Activated naive CD4-positive, alpha-beta T cell (primary cell): ENCODE results near the gene MAPRE3.

Experiments
- DNase-seq, 4 experiments: peaks; one replicate each; lab custom pipeline; 2025; lab: John Stamatoyannopoulos, UW

The MAPRE3 gene

DNA sequence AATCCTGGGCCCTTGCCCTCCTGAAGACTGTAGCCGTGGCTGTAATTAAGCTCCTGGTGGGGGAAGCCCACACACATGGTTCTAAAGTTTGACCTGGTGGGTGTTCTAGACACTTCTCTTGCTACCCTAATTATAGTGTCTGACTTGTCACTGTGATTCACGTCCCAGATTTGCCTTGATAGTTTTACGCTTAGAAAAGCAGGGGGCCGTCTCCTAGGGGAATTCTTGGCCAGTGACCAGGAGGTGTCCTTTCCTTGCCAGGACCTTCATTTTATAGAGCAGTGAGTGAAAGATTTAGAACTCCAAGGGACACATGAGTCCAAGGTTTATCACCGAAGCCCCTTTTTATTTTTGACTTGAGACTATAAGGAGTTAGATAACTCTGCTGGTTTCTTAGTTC, 71.3 kb downstream of the MAPRE3 start:
- DNase-seq = no peak

DNA sequence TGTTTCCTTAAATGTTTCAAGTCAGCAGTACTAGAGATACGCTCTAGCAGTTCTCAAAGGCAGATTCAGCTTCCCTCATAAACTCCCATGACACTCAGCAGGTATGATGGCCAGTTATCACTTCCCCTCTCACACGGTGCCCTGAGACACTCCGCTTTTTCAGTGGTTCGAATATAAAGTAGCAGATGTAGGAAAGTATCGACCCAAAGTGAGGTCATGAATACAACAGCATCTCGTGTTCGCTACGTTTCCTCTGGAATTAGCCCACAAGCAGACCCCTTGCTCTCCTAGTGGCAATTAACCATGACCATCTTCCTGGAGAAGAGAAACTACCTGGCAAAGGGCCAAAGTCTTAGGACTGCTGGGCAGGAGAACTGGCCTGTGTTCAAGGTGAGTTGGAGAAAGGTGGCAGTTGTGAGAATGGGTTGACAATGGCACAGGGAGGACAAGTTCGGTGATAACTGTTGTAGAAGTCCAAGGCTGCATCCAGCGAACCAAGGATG, 71.8 kb downstream of the MAPRE3 start:
- no peak for DNase-seq

DNA sequence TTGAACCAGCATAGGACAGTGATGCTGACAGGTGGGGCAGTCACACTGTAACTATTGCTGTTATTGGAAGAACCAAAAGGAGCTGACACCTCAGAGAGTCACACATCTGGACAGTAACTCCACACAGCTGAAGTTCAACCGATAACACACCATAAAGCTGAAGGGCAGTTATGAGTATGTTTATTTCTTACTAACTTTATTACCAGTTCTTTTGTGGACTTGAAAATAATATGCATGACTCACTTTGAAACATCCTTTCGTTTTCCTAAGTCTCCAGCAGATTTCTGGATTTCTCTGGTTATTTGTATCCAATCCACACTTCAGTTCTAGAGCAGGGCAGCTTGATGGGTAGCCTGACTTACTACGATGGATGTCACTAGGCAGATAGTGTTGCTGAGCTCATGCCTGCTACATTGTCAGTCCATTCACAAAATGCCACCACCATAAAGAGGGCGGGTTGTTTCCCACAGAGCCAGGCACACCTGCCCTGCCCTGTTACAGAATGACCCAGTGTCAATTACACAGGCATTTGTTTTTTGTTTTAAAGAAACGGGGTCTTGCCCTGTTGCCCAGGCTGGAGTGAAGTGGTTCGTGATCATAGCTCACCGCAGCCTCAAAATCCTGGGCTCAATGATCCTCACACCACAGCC, 72.7 kb downstream of the MAPRE3 start:
- no peak for DNase-seq

DNA sequence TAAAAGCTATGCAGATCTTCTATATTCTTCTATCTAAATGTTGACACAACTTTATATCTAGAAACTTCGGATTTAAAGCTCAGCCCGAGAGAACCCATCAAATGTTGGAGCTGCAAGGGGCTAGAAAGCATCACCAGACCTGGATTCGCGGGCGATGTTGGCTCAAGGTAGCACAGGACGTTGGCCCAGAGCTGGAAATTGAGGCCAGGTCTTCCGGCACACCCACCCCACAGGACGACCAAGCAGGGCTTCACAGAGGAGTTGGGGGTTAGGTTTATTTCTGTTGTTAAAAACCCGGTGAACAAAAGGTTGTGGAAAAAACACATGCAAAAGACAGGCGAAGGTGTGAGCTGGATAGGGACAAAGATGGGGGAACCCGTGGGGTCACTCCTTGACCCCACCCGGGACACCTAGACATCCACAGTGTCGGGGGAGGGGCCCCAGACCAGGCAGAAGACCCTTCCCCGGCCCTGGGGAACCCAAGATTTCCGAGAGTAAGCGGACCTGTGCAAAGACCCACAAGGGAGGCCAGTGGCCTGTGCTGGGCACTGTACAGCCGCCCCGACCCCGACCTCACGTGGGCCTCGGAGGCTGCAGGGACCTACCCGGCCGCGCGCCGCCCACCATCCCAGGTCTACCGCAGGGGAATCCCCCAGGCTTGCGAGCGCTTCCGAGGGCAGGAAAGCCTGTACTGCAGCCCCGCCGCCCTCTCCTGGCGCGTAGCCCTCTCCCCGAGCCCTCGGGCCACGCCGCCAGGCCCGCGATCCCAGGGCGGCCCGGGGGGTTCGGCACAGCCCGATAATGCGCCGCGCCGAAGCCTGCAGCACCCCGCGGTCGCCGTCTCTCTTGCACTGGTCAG, 79.2 kb downstream of the MAPRE3 start:
- peak in 3 of 4 experiments; percentile 36 to 48 (median 40) for DNase-seq

DNA sequence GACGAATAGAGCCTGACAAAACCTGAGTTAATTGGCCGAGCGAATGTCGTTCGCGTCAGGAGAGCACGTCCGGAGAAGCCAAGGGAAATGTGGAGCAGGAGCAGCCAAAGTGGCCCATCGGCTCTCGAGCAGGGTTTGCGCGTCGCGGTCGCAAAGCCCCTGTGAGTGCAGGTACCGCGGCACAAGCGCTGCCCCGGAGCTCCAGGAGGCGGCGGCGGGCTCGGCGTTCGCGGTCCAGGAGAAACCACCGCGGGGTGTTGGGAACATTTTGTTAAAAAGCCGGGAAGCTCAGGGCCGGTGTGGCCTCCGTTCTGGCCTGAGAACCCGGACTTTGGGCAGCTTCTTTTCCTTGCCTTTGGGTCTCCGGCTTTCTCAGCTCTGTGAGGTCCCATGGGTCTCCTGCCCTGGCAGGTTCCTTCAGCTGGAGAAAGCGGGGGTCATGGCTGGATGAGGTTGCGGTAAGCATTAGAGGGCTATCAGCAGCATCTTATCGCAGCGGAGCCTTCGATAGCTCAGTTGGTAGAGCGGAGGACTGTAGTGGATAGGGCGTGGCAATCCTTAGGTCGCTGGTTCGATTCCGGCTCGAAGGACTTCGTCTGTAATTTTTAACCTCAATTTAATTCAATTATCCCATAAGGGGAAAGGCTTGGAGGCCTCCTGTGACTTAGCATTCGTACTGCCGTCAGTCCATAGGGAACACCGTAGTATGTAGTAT, 80.0 kb downstream of the MAPRE3 start:
- peak; percentile 84 to 96 (median 90) for DNase-seq

DNA sequence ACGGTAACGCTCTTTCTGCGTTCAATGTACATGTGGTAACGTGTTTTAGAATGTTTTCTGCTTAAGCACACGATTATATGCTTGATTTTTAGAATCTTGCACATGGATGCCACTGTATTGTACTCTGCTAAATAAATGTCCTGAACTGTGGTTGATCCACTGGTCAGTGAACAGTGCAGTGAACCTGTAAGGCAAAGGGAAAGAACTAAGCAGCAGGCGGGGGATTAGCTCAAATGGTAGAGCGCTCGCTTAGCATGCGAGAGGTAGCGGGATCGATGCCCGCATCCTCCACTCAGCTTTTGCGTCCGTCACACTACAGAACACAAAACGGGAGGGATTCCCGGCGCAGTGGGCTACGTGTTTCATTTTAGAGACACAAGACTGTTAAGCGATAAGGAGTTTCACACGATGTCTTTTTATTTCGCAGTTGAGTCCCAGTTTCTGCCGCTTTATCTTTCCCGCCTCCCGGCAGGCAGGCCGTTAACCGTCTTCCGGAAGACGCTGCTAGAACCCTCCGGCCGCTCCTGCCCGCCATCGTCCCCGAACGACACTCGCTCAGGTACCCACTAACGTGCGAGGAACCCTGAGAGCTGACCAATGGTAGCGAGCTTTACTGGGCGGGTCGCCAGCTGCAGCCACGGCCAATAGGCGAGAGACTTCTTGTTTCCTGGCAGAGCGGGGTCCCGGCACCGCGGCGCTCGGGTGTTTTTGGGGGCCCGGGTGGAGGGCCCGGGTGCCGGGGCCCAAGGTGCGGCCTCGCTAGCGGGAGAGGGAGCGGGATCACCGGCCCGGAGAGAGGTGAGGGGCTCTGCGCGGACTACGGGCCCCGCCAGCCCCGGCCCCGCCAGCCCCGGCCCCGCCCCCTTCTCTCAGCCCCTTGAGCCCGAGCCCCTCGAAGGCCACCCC, 80.8 kb downstream of the MAPRE3 start, which contains the start of gene AGBL5:
Gene AGBL5 (plus strand): TSS at position 673 of the 906 bp plus-strand sequence. CDS start 1,291 bp downstream, outside the sequence.
- DNase-seq = peak; percentile 88 to 94 (median 92)

DNA sequence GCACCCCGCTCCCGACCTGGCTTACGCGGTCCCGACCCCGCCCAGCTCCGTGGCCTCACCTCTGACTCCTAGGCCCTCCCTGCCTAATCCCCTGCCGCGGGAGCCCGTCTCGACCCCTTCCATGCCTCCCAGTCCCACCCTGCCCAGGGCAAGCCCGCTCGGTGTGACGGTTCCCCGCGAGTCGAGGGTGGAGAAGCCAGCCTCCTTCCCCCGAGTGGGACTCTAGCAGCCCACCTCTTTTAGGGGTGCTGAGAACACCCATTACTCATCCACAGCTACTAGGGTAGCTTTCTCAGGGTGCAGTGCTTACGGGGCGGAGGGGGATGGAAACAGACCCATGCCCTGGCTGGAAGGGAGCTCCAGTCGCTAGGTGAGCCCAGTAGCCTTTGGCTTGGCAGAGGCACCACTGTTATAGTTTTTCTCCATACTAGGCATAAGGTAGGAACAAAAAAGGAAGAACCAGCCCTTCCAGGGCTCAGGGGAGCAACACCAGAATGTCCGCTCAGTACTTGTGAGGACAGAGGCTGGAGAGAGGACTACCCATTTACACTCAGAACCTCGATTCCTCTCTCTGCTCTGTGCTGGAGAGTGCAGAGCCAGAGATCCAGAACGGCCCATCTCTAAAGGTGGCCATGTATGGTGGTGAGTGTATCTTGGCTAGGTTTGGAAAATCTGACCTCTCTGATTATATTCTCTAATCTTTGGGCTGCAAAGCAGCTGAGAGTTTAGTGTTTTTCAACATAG, 81.6 kb downstream of the MAPRE3 start:
- DNase-seq = peak in 3 of 4 experiments; percentile 38 to 61 (median 49)

DNA sequence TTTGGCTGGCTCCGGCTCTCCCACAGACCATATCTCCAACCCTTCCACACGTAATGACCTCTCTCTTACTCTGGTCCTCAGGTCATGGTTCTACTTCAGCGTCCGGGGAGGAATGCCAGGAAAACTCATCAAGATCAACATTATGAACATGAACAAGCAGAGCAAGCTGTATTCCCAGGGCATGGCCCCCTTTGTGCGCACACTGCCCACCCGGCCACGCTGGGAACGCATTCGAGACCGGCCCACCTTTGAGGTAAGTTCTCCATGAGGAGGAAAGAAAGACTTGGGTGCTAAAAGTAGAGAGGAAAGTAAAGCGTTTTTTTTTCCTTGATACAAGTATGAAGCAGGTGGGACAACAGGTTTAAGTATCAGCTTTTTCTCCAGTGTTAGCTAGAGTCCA, 82.9 kb downstream of the MAPRE3 start:
- no peak for DNase-seq

DNA sequence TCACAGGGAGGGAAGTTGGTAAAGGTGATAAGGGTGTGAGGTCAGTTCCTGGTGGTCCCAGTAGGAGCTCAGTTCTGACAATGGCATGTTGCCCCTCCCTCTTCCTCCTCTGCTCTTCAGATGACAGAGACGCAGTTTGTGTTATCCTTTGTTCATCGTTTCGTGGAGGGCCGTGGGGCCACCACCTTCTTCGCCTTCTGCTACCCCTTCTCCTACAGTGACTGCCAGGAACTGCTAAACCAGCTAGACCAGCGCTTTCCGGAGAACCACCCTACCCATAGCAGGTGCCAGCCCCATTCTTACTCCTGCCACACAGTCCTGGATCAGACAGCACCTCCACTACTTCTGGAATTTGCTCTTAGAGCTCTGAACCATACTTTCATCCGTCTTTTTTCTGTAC, 83.3 kb downstream of the MAPRE3 start:
- no peak for DNase-seq

DNA sequence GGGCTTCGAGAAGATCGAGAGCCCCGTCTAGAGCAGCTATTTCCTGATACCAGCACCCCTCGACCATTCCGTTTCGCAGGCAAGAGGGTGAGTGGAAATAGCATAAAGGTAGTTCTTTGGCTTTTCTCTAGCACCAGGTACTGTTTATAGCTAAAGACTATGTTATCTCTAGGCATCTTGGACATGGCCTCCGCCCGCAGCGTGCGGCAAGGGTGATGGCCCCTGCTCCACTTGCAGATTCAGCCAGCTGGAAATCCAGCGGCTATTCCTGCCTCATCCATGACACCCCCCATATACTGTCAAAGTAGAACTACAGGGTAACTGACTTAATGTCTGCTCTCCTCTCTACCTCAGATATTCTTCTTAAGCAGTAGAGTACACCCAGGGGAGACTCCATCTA, 84.3 kb downstream of the MAPRE3 start:
- DNase-seq = no peak

DNA sequence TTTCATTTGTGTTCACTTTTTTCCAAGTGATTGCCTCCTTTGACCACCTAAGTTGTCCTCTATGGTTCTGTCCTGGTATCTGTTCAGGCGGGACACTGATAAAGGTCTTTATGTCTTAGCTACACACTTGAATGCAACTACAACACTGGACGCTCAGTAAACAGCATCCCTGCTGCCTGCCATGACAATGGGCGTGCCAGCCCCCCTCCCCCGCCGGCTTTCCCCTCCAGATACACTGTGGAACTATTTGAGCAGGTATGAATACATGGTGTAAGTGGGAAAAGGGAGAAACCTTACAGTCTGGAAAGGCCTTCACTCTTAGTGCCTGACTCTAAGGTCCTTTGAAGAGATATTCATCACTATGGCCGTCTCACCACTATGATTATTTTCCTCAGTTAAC, 86.7 kb downstream of the MAPRE3 start:
- no peak for DNase-seq

DNA sequence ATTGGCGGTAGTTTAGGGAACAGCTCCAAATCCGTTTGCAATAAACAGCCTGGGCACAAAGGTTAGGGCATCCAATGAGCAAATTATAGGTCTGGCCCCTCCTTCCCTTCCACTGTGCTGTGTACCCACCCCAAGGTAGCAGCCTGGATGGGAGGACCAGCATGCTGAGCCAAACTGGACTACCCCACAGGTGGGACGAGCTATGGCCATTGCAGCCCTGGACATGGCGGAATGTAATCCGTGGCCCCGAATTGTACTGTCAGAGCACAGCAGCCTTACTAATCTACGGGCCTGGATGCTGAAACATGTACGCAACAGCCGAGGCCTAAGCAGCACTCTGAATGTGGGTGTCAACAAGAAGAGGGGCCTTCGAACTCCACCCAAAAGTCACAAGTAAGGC, 87.8 kb downstream of the MAPRE3 start:
- no peak for DNase-seq

DNA sequence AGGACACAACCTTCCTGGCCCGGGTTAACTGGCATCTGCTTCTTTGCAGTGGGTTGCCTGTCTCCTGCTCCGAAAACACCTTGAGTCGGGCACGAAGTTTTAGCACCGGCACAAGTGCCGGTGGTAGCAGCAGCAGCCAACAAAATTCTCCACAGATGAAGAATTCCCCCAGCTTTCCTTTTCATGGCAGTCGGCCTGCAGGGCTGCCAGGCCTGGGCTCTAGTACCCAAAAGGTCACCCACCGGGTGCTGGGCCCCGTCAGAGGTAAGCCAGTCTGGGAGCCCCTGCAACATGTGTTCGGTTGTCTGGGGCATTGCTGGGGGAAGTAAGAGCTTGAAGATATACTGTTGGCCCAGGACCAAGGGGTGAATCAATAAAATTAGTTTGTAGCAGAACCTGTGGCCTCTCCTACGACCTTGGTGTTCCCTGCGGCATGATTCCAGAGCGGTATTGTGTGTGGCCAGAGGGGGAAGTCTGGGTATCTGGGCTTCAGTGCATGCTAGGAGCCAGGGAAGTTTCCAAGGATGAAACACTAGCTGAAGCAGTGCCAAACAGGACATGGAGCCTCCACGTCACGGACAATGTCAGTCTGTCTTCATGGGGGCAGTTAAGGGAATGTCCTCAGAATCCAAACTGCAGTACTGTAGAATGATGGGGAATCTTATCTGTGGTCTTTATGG, 88.8 kb downstream of the MAPRE3 start:
- no peak for DNase-seq

DNA sequence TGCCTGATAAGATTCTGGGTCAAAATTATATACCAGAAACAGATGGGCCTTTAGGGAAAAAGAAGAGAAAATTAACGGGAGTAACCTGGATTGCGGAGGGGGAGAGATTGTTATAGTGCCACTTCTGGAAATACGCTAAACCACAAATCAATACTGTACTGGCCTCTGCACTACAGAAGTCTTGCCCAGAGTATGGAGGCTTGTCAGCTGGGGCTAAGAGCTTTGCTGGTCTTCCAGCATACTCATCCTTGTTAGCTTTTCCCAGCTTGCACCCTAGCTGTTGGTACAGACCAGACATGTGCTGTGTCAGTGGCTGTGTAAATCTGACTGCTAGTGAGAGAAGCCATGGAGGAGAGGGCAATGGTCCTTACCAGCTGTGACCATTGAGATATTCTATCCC, 89.9 kb downstream of the MAPRE3 start:
- no peak for DNase-seq

DNA sequence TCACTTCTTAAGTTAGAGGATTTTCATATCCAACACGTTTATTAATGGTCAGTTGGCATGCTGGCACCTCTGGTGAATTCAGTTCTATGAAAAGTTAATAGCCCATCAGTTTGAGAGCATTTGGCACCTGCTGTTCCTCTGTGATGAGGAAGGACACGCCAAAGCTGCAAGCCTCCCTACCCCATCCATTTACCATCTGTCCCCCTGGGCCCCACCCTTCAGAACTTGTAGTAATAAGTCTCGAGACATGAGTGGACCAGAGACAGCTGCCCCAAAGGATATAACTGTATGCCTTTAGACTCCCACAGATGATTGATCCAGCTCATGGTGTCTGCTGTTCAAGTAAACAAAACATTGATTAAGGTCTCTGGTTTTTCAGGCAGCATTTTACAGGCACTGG, 94.7 kb downstream of the MAPRE3 start:
- DNase-seq = no peak

DNA sequence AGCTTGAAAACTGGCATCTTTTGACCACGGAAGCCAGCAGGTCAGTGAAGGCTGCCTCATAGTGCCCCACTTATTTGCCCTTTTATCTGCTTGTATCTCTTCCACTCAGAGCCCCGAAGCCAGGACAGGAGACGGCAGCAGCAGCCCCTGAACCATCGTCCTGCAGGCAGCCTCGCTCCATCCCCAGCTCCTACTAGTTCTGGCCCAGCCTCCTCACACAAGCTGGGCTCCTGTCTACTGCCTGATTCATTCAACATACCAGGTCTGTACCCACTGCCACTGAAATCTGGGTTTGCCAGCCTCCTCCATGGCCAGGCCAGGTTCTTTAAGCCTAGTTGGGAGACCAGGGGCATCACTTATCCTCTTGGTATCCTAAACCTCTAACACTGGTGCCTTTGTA, 96.9 kb downstream of the MAPRE3 start:
- no peak for DNase-seq

DNA sequence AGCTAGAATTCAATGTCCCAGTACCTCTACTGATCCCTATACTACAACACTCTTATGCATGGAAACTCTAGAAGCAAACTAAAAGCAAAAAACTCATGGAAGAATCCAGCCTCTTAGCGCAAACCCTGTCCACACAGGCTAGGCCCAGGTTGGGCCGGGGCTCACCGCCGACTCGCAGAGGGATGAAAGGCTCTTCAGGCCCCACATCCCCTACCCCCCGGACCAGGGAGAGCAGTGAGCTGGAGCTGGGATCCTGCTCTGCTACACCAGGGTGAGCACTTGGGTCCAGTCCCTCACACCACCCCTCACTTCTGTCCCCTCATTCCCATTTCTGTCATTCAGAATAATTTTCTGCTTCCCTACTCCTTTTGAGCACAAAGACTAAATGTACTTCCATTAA, 99.0 kb downstream of the MAPRE3 start:
- DNase-seq = no peak

DNA sequence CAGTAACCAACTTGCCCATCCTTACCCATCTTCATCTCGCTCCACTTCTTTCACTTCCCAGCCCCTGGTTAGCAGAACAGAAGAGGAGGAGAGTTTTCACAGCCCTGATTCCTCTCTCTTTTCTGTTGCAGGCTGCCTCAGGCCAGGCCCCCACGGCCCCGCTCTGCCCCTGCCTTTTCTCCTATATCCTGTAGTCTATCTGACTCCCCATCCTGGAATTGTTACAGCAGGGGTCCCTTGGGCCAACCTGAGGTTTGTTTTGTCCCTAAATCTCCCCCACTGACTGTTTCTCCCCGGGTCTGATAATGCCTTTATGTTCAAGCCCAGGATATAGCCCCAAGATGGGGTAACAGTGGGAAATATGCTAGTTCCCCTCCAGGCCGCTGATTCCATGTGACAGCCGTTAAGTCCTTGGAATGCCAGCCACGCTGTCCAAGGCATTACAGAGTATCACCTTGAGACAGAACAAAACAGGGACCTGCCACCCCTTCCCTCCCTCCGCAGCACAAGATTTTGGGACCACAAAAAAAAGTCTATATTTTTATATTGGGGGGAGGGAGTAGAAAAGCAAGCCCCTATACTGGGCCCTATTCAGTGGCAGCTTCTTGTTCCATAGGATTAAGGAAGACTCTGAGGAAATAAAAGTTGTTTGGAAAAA, 99.7 kb downstream of the MAPRE3 start:
- no peak for DNase-seq

DNA sequence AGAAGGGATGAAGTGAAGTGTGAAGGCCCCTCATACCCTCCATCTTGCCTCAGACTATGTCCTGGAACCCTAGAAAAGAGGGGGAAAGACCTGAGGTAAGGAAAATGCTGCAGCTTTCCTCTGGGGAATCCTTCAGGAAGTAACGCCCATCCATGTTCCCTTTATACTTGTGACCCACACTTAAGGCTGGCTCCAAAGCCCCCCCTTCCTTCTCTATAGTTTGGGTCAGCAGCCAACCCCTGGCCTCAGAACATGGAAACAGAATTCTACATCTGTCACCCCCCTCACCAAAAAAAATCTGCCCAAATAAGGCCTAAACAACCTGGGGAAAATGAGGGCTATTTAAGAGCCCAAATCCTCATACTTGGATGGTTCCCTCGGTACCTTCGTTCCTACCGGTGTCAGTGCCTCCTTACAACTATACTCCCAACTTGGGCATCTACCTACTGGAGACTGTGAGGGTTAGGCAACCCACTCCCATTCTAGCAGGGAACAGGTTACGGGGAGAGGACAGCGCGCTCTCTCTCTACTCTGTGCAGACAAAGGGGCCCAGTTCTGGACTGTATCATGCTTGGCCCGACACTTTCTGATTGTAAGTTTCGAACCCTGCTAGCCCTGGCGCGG, 100.3 kb downstream of the MAPRE3 start:
- DNase-seq = no peak
